ENCODE measurements around the gene CETP.
"Not testable (repeated sequence)": the region's sequence is repeated elsewhere in the genome, so short reads cannot be mapped to it uniquely, and the experiment has no call there.

The CETP gene

DNA sequence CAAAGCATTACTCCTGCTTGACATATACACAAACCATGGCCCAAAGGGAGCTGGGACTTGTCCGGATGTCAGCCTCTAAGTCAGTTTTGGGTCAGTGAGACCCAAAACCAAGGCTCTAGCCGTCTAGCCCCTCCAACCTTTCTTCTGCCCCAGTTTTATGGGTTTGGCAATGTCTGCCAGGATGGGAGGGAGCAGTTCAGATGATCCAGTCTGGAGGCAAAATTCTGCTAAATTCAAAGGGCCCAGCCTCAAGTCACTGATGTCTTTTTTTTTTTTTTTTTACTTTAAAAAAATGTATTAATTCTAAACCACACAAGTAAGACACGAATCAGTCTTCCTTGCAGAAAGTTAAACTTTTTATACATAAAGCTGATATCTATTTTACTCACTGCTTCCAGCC is 36.2 kb downstream of the CETP start:
- no peak for DNase-seq (ENCODE audit: low read depth)

DNA sequence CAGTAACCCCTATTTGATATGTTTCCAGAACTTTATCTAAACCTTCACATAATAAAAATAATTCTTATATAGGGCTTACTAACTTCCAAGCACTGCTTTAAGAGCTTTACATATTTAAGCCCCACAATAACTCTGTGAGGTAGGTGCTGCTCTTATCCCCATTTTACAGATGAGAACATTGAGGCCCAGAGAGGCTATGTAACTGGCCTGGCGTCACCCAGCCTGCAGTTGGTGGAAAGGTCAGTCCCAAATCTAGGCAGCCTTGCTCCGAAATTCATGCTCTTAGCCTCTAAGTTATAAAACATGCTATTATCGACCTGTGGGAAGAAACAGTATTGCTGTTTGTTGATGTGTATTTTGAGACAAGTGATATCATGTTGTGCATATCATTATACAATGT is 36.6 kb downstream of the CETP start:
- no peak for DNase-seq (ENCODE audit: low read depth)

DNA sequence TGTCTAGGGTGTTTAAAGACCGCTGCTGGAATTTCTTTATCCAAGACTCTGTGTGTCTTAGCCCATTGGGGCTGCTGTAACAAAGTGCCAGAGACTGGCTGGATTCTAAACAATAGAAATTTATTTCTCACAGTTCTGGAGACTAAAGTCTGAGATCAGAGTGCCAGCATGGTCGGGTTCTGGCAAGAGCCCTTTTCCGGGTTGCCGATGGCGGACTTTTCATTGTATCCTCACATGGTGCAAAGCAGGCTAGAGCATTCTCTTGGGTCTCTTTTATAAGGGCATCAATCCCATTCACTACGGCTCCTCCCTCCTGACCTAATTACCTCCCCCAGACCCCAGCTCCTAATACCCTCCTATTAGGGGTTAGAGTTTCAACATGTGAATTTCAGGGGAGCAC is 37.1 kb downstream of the CETP start:
- no peak for DNase-seq (ENCODE audit: low read depth)

DNA sequence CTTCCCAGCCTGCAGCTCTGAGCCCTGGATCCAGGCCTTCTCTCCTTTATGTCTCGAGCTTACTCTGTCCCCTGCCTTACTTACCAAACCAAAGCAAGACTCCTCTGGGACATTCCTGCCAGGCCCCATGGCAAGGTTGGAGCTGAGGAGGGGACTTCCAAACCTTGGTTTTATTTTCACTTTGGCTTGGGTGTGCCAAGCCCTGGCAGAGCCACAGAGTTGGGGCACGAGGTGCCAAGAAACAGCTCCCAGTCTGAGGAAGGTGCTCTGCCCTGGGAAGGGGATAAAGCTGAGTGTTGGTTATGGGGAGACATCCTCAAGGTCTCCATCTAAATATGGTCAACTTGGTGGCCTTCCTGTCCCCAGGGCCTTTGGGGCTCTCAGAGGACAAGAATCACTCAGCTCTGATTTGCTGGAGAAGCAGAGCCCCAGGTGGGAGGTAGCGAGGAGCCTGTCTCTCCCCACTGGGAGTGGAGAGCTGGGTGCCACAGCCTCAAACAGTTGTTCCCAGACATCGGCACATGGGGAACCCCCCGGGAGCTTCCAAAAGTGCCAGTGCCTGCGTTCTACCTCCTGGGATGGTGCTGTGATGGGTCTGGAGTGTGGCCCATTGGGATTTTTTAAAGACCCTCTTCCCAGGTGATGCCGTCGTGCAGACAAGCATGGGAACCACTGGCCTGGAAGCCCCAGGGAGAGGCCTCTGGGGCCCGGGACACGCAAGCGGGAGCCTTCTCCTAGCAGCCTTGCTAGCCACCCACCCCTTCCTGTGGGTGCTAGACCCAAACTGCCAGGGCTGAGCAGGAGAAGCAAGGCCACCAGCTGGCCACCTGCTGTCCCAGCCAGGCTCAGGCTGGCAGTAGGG is 37.9 kb downstream of the CETP start:
- DNase-seq (ENCODE audit: low read depth) = no peak

DNA sequence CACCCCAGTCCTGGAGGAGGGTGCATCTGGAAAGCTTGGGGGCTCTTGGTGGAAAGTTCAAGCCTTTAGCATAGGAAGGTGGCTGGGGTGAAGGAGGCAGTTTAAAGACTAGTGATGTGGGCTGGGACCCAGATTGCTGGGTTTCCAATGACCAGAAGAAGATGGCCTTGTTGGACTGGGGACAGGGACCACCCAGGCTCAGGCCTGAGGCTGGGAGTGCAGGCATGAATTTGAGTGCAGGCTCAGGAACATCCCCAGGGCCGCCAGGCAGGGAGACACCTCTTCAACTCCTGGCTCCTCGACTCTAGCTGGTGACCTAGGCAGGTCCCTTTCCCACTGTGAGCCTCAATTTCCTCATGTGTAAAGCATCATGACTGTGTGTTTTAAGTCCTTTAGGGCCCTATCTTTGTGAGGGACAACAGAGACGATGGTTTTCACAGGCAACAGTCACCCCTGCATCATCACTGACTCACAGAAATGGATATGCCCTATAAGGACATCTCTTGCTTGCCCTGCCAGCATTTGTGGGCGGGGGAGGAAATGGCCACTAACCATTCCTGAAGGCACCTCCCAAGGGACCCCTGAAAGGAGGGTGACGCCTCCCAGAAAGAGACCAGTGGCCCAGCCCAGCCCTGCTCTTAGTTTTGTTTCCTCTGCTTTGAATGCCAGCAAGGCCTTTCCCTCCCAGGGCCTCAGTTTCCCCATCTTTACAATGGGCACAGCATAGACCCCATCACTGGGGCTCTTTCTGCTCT is 38.7 kb downstream of the CETP start:
- no peak for DNase-seq (ENCODE audit: low read depth)

DNA sequence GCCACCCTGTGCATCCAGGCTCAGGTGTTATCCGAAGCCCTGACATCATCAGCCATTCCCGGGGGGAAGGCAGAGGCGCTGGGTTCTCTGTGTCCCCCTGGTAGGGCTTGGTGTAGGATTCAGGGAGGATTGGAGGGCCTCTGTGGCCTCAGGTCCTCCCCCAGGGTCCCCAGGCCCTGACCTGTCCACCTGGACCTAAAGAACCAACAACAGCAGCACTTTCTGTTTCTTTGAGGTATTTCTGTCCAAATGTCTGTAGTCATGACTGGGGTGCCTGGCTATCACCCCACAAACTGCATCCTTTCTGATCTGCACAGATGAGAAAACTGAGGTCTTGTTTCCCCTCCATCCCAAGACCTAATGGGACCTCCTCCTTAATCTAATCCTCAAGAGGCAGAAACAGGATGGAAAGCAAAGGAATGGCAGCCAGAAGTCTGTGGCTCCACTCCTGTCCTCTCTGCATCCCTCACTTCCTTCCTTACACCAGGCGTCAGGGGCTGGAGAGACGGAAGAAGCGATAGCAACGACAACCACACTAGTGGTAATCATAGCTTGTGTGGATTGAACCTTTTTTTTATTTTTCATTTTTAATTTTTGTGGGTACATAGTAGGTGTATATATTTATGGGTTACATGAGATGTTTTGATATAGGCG is 39.4 kb downstream of the CETP start:
- no peak for DNase-seq (ENCODE audit: low read depth)

DNA sequence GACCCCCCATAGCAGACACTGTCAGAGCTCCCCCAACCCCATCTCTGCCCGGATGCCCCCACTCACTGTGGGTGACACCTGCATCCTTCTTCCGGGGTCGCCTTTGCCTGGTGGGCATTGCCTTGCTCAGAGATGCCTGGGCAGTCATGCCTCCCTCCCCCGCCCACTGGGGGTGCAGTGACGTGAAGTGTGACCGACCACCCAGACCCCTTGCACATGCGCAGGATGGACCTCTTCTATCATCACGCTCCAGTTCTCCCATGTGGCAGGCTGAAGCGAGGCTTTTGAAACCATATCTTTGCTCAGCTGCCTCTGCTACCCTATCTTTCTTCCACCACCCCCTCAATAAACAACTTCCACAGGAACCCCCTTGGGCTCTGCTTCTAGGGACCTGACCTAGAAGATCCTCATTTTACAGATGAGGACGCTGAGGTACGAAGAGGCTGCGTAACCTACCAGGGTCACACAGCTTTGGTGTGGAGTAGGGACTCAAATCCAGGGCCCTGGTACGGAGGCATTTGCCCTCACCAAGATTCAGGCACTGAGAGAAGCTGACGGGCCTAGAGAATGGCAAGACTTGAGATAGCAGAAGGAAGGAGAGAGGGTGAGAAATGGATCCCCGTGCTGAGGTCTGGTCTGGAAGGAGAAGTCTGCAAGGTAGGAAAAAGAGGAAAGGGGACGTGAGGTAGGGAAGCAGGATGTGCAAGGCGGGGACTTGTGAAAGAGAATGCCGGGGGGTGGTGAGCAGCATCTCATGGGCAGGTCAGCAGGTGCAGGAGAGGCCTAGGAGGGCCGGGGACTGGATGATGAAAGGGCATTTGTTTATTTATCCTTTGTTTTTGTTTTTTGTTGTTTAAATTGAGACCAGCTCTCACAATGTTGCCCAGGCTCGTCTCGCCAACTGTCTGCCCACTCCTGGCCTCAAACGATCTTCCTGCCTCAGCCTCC is 42.0 kb downstream of the CETP start:
- no peak for DNase-seq (ENCODE audit: low read depth)

DNA sequence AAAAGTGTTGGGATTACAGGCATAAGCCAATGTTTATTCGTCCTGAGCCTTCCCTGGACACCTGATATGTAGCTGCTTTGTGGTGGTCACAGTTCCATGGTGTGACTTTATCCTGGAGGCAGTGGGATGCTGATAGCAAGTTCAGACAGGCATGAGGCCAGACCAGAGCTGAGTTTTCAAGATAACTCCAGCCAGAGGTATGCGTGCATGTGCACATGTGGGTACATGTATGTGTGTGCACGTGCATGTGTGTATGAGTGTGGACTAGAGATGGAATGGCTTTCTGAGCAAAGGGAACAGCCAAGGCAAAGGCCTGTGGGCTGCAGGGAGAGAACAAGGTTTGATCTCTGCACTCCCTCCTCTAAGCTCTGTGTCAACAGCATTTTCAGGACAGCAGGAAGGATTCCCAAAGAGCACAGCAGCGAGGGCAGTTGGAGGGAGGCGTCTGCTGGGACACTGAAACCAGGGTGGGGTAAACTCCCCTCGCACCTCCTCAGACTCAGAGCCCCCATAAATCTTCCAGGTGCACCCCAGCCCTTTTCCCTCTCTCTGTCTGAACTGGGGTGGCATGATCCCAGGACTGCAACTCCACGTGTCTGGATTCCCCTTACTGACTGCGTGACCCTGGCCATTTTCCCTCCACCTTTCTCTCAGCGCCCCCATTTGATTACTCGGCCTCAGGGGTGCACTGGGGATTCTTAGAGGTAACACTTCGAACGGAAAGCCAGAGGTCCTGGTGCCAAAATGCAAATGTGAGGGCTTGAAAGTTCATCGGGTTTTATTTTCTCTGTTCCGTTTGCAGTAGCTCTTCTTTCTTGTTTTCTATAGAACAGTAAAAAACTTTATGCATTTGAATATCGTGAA is 42.9 kb downstream of the CETP start:
- DNase-seq (ENCODE audit: low read depth) = no peak

DNA sequence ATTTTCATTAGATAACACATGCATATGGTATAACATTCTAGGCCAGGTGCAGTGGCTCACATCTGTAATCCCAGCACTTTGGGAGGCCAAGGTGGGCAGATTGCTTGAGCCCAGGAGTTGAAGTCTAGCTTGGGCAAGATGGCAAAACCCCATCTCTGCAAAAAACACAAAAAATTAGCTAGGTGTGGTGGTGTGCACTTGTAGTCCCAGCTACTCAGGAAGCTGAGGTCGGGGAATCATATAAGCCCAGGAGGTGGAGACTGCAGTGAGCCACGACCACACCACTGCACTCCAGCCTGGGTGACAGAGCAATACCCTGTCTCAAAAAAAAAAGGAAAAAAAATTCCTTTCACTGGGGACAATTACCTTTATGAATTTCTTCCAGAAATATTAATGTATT is 43.8 kb downstream of the CETP start:
- DNase-seq (ENCODE audit: low read depth) = not testable (repeated sequence)

DNA sequence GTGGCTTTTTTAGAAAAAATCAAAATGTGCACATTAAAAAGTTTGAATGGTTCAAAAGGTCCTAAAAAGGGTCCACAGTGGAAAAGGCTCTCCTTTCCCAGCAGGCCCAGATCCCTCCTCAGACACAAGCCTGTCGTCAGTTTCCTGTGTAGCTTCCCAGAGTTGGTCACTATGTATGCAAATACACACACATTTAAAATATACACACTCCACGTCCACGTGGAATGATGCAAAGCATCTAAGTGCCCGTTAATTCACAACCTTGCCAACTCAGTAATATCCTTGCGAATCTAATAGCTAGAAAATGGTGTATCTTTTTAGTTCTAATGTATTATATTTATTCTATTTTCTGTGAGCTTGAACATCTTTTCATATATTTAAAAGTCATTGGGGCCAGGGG is 45.3 kb downstream of the CETP start:
- no peak for DNase-seq (ENCODE audit: low read depth)

DNA sequence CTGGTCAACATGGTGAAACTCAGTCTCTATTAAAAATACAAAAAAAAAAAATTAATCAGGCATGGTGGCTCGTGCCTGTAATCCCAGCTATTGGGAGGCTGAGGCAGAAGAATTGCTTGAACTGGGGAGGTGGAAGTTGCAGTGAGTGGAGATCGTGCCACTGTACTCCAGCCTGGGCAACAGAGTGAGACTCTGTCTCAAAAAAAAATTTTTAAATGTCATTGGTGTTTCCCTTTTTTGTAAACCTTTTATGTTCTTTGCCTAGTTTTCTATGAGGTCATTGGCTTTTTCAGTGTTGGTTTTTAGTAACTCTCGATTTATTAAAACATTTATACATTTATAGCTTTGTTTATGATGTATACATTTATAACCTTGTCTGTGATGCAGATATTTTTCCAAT is 45.8 kb downstream of the CETP start:
- no peak for DNase-seq (ENCODE audit: low read depth)

DNA sequence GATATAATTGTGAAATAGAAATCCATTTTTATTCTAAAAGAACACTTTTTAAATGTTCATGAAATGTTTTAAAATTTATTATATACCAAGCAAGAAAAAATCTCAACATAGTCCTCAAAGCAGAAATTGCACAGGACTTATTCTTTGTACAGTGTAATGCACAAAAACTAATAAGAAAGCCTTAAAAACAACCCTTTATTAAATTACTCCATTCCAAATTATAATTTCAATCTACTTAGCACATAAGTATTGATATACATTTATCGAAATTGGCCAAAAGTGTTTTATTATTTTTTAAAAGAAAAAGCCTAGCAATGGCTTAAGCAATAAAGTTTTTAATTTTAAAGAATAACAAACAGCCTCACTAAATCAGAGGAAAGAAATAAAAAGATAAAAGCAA is 46.7 kb downstream of the CETP start:
- DNase-seq (ENCODE audit: low read depth) = no peak

DNA sequence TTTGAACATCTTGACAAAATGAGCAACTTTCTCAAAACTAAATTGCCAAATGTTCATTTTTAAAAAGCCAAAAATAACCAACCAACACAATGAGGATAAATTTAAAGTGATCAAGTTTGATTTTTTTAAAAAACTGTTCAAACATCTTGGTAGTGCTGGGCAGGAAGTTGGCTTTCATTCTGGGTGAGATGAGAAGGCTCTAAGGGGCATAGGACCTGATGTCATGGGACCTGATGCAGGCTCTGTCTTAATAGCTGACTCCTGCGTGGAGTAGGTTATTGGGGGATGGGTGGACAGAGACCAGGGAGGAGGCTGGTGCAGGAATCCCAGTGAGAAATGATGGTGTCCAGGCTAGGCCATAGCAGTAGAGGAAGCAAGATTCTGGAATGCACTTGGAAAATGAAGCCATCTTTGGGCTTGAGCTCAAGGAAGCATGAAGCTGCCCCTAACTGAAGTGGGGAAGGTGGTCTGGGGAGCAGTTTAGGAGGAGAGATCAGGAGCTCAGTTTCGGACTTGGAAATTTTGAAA is 48.0 kb downstream of the CETP start:
- DNase-seq (ENCODE audit: low read depth) = no peak

DNA sequence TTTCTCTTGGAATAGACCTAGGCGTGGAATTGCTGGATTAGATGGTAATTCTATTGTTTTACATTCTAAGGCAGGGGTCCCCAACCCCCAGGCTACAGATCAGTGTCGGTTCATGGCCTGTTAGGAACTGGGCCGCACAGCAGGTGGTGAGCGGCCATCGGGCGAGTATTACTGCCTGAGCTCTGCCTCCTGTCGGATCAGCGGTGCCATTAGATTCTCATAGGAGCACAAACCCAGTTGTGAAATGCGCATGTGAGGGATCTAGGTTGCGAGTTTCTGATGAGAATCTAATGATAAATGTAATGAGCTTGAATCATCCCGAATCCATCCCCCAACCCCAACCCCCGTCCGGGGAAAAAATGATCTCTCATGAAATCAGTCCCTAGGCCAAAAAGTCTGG is 50.6 kb downstream of the CETP start:
- DNase-seq (ENCODE audit: low read depth) = no peak

DNA sequence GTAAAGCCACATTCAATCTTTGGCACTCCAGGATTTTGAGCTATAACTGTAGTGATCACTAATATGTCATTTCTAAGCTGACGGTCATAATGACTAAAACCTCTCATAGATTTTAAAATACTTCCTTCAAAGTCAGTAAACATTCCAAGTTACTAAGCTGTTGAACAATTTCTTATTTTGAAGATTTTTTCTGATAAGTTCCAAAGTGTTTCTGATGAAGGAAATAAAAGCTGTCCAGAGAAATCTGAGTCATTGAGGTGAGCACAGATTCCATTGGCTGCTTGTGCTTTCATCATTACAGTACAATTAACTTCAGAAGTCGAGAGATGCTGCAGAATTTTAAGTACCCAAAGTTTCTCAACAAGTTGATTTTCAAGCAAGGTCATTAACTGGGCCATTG is 51.5 kb downstream of the CETP start:
- DNase-seq (ENCODE audit: low read depth) = no peak

DNA sequence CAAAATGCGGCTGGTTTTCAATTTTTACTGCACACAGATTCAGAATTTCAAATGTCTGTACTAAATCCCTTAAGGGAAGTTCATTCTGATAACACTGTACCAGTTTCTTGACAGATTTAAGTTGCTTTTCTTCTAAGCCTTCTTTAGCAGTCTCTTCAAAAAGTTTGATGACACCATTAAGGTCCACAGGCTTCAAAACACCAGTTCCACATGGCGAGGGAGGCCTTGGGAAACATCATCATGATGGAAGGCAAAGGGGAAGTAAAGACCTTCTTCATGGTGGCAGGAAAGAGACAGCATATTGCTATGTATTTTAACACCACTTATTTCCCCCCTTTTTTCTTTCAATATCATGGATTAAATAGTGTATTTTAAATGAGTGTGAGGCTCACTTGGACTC is 52.2 kb downstream of the CETP start:
- no peak for DNase-seq (ENCODE audit: low read depth)

DNA sequence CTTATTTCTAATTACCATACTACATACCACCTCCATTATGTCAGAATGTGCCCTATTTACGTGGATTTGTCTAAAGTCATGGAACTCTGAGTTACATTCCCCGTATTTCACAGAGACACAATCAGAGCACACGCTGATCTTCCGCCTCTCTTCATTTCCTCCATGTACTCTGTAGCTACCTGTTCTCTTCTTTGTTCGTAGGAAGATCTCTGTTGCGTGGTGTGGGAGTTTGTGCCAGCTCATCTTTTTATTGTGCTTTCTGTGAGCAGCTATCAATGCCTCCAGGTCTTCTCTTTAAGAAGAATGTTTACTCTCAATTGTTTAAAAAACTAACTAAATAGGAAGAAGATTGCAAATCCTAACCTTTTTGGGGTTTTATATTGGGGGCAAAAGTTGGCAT is 54.6 kb downstream of the CETP start:
- DNase-seq (ENCODE audit: low read depth) = no peak

DNA sequence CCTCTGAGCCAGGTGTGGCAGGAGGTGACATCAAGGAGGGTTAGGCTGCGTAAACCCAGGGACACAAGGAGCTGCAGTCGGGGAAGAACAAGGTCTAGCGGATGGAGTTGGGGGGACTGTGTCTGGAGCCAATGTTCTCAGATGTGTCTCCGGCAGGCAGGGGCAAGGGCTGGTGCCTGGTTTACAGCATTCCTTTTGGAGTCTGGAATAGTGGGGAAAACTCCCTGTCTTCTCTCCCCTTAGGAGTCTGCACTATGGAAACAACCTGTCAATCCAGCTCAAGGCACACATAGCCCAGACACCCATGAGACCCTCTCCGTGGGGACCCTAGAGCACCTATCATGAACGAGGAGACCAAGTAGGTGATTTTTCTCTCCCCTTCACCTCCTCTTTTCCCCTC is 55.1 kb downstream of the CETP start:
- no peak for DNase-seq (ENCODE audit: low read depth)

DNA sequence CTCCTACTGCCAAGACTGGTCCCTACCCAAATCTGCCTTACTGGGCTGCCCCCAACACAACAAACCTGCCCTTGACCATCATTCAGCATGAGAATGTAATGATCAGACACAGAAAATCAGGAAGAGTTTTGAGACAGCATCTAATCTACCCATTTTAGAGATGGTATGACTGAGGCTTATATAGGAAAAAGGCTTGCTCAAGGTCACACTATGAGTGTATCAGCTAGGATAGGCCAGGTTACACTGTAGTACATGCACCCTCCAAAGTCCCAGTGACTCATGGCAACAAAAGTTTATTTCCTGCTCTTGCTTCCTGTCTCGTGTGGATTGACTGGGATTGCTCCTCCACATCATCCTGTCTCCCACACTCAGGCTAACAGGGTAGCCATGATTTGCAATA is 55.5 kb downstream of the CETP start:
- no peak for DNase-seq (ENCODE audit: low read depth)

DNA sequence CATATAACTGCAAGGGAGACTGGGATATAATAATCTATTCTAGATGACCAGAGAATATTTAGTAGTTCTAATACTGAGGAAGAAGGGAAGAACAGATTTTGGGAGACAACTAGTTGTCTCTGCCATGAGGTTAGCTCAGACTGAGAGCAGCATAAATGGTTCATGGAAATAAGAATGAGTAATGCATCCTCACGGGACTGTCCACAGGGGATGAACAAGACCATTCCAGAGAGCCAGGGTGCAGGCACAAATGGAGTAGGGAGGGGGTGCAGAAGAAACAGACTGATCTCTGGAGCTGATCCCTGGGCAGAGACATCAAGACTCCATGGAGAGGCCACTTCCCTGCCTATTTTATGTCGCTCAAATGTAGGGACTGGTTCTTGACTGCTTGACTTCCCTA is 58.0 kb downstream of the CETP start:
- DNase-seq (ENCODE audit: low read depth) = no peak

DNA sequence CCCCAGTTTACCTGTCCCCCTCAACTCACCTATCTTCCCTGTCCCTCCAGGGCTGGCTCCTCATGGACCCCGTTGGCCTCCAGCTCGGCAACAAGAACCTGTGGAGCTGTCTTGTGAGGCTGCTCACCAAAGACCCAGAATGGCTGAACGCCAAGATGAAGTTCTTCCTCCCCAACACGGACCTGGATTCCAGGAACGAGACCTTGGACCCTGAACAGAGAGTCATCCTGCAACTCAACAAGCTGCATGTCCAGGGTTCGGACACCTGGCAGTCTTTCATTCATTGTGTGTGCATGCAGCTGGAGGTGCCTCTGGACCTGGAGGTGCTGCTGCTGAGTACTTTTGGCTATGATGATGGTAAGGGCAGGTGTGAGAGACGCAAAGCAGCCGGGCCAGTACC is 58.9 kb downstream of the CETP start:
- no peak for DNase-seq (ENCODE audit: low read depth)
